DOHH2 (cell line): ENCODE results near the gene DNAJA1.
"Not testable (repeated sequence)": the region's sequence is repeated elsewhere in the genome, so short reads cannot be mapped to it uniquely, and the experiment has no call there.

Experiments used
- H3F3A ChIP-seq: fragments of 200-600 bp; sonication (generic), shearing (Covaris generic); 2 replicates; pipeline ENCODE4 v1.6.0; 2016; ENCODE audit warnings: antibody characterized with exemption, mild to moderate bottlenecking; ENCODE audit not compliant: control insufficient read depth, insufficient read depth
- H3K27ac ChIP-seq: fragments of 200-600 bp; sonication (generic); 2 replicates; pipeline ENCODE4 v1.5.1; 2014; ENCODE audit warnings: low read depth, mild to moderate bottlenecking, low read length, moderate library complexity
- H3K27me3 ChIP-seq: fragments of 200-600 bp; sonication (generic); 2 replicates; pipeline ENCODE4 v1.6.1; 2014; ENCODE audit warnings: mild to moderate bottlenecking, low read length, mixed read lengths; ENCODE audit not compliant: control insufficient read depth
- H3K36me3 ChIP-seq: fragments of 200-600 bp; sonication (generic); 2 replicates; pipeline ENCODE4 v1.6.1; 2014; ENCODE audit warnings: mild to moderate bottlenecking, low read length, moderate library complexity, mixed read lengths; ENCODE audit not compliant: control insufficient read depth
- H3K4me1 ChIP-seq: fragments of 200-600 bp; sonication (generic); 2 replicates; pipeline ENCODE4 v1.6.1; 2014; ENCODE audit warnings: mild to moderate bottlenecking, low read length, mixed read lengths; ENCODE audit not compliant: control insufficient read depth
- H3K4me2 ChIP-seq: fragments of 200-600 bp; sonication (generic); 2 replicates; pipeline ENCODE4 v1.6.0; 2014; ENCODE audit warnings: mild to moderate bottlenecking, low read length, moderate library complexity
- H3K4me3 ChIP-seq: fragments of 200-600 bp; sonication (generic); 2 replicates; pipeline ENCODE4 v1.5.1; 2014; ENCODE audit warnings: mild to moderate bottlenecking, low read length, mixed read lengths
- H3K79me2 ChIP-seq: fragments of 200-600 bp; sonication (generic); 2 replicates; pipeline ENCODE4 v1.6.1; 2014; ENCODE audit warnings: mild to moderate bottlenecking, low read length, mixed read lengths; ENCODE audit not compliant: control insufficient read depth
- H3K9me2 ChIP-seq: fragments of 200-600 bp; sonication (generic); replicated peaks from 2 replicates; pipeline ENCODE4 v1.6.1; 2014; ENCODE audit warnings: mild to moderate bottlenecking, low read length, mixed read lengths; ENCODE audit not compliant: control insufficient read depth
- H3K9me3 ChIP-seq: fragments of 200-600 bp; sonication (generic); 2 replicates; pipeline ENCODE4 v1.6.1; 2014; ENCODE audit warnings: antibody characterized with exemption, low read length, mixed read lengths; ENCODE audit not compliant: control insufficient read depth, insufficient read depth
- H4K20me1 ChIP-seq: fragments of 200-600 bp; sonication (generic); 2 replicates; pipeline ENCODE4 v1.6.0; 2014; ENCODE audit warnings: low read depth, mild to moderate bottlenecking, antibody characterized with exemption, low read length, moderate library complexity; ENCODE audit not compliant: control insufficient read depth, insufficient read depth
- CTCF ChIP-seq: fragments of 200-600 bp; sonication (generic); IDR thresholded peaks from one replicate; pipeline ENCODE4 v1.5.1; 2014; ENCODE audit warnings: antibody characterized with exemption, mild to moderate bottlenecking, low read depth, low read length; ENCODE audit not compliant: poor library complexity, severe bottlenecking
- EZH2phosphoT487 ChIP-seq: fragments of 200-600 bp; sonication (generic); IDR thresholded peaks from 2 replicates; pipeline ENCODE4 v1.6.1; 2017; ENCODE audit warnings: borderline replicate concordance, mild to moderate bottlenecking, antibody characterized with exemption, low read length, moderate library complexity, mixed read lengths

The DNAJA1 gene

GRCh38 chr9:33082538-33083326 is 57.7 kb downstream of the DNAJA1 start:
- H3F3A ChIP-seq, result peaks cover 8% of the 10 kb centered on the region; the same call in 1 of the 2 replicates
- H4K20me1 ChIP-seq, result no peaks in the 10 kb centered on the region
- no peak overlapping the region for H3K27ac ChIP-seq
- no peak for TF ChIP-seq EZH2phosphoT487
- TF ChIP-seq CTCF, result no peak
- H3K9me3 ChIP-seq, result no peaks in the 10 kb centered on the region
- no peaks in the 10 kb centered on the region for H3K36me3 ChIP-seq
- no peak overlapping the region for H3K4me2 ChIP-seq
- H3K9me2 ChIP-seq, result no peaks in the 10 kb centered on the region
- no peak overlapping the region for H3K4me3 ChIP-seq
- H3K79me2 ChIP-seq, result no peaks in the 10 kb centered on the region
- no peaks in the 10 kb centered on the region for H3K27me3 ChIP-seq
- H3K4me1 ChIP-seq, result peaks cover 7% of the 10 kb centered on the region

- not testable (repeated sequence) for H3K4me1 ChIP-seq, H3K9me3 ChIP-seq, H4K20me1 ChIP-seq, H3K79me2 ChIP-seq, H3K9me2 ChIP-seq, H3K27ac ChIP-seq, H3K4me3 ChIP-seq, H3K27me3 ChIP-seq, H3K36me3 ChIP-seq, H3F3A ChIP-seq, H3K4me2 ChIP-seq
Observed at GRCh38 chr9:33085672-33086071, 60.6 kb downstream of the DNAJA1 start.
